Activated CD4-positive, CD25-positive, alpha-beta regulatory T cell (primary cell): Measurements from ENCODE around the gene DAO.
"Not testable (repeated sequence)": the region's sequence is repeated elsewhere in the genome, so short reads cannot be mapped to it uniquely, and the experiment has no call there.

ENCODE experiments used
- DNase-seq, 4 experiments: peaks; one replicate each; lab custom pipeline; 2025; lab: John Stamatoyannopoulos, UW

DAO gene

DNA sequence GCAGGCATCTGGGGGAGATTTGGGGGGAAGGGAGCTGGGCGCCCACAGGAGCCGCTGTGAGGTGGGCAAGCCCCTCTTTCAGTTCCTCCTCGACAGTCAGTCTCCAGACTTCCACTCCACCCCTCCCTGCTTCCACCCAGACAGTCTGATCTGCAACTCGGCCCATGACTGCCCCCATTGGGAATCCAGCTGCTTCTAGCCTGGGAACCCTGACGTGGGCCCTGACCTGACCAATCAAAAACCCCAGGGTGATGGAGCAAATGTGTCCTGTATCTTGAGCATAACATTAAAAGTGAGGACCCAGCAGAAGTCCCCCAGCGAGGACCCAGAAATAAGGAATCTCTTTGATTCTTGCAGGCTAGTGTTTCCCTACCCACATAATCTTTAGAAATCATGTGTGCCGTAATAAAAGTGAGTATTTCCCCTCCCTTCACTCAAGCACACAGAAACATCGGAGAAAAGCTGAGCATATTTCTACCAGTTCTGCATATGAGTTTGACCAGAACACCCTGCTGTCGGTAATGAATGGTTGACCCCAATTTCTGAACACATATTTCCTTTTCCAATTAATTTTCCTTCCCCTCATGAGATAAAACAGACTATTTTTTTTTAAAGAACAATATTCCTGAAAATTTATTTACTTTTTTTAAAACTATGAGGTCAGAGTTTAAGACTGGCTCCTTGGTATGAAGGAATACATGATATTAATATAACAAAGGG lies 28.9 kb upstream of the DAO start:
- DNase-seq, result no peak

DNA sequence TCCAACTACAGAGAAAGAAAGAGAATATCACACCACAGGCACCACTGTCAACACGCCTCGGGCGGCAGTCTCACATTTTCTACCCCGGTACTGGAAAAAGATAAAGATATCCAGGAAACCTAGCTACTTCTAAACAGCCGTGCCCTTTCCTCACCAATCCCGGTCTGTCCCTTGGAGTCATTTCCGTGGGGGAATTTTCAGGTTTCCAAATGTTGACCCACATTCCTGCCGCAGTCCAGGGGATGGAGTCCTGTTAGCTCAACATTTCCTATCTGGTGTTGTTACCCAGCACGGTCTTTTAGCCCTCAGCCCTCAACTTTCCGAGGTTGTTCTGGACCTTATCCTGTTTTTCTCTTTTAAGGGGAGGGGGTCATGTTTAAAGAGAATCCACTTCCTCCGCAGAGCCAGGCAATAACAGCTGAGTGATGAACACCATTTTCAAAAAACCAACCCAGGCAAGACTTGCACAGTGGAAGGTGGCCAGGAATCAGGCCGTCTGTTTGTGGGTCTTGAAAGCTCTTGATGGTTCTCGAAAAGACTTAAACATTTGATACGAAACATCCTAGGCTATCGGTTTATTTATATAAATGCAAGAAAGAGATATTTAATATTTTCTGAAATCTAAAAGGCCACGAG lies 27.1 kb upstream of the DAO start:
- no peak for DNase-seq

DNA sequence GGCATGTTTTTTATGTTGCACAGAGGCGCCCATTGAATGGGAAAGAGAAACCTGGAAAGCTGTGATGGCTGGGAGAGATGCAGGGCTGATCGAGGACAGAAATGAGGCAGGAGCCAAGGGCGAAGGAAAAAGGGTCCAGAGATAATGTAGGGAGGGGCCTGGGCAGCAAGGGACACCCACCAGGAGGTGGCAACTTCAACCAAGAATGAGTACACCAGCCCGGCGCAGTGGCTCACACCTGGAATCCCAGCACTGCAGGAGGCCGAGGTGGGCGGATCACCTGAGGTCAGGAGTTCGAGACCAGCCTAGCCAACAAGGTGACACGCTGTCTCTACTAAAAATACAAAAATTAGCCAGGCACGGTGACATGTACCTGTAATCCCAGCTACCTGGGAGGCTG lies 26.5 kb upstream of the DAO start:
- DNase-seq, result no peak

DNA sequence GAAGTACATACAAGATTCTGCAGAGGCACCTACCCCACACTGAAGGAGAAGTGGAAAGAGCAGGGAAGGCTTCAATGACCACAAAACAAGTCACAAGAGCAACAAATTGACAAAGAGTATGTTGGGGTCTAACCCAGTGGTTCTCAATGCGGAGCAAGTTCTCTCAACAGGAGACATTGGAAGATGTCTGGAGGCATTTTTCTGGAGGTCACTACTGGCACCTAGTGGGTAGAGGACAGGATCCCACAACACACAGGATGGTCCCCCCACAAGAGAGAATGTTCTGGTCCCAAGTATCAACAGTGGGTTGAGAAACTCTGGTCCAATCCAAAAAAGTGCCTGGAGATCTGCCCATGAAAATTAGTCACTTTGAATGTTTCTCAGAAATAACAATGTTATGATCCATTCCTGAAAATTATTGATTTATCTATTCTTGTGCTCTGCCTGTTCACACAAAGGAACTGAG lies 25.9 kb upstream of the DAO start:
- no peak for DNase-seq

DNA sequence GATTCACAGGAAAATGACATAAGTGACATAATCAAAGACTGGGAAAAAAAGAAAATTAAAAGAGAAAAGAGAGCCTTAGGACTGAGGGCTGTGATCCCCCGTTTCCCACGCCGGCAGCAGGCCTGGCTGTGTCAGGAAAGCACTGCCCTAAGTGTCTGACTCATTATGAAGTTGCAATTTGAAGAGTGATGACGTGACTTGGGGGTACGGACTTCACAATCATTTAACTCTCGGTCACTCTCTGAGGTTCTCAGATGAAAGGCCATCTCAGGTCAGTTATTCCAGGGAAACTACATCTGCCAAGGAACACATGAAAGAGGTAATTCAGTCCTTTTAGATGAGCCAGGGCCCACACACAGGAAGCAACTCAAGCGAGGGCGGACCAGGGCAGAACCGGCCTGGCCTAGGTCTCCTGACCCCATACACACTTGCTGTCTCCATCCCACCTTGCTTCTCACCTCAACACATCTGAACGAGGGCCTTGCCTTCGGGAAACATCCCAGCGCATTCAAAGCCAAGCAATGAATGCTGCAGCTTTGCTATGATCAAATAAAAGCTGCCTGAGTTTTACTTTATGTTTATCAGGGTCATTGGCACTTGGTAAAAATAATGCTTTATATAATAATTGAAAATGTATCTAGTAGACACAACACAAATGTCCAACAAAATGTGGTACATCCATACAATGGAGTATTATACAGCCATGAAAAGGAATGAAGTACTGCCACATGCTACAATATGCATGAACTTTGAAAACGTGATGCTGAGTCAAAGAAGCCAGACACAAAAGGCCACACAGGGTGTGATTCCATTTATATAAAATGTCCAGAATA lies 25.2 kb upstream of the DAO start:
- no peak for DNase-seq

DNA sequence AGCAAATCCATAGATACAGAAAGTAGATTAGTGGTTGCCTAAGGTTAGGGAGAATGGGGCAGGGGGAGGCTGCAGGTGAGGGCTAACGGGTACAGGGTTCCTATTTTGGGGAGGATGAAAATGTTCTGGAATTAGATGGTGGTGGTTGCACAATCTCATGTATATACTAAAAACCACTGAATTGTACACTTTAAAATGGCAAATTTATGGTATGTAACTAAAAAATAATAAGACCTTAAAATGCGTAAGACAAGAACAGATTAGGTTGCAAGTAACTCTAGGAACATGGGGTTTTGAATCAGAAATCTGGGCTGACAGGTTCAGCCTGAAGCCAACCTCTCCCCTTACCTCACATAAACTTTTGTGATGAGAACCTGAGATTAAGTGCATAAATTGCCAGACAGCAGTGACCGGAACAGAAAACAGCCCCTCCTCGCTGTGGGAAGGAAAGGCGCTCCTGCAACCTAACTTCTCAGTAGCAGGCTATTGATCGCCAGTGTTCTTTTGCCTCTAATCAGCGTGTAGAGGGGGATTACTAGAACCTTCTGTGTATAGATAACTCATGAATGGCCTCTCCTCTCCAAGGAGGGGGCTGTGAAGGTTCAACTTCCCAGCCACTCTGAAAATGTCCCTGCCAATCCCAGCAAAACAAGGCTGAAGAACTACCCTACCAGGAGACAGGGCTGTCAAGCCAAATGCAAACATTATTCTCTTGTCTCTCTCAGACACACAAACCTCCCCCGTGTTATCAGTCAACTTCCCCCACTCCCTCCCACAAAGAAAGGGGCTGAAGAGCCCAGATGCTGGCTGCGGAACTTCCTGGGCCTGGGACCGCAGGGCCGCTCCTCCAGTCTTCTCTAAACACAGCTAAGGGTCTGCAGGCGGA lies 24.4 kb upstream of the DAO start:
- DNase-seq, result no peak

DNA sequence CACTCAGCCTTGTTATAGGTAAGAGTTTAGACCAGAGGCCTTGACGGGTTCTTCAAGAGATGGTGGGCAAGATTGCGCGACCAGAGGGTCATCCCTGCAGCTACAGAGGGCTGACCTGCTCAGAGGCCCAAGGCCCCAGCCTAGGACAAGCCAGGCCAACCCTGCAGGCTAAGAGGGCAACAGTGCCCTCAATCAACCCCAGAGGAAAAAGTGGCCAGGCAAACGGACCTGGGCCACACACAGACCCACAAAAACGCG lies 23.8 kb upstream of the DAO start:
- DNase-seq, result no peak

DNA sequence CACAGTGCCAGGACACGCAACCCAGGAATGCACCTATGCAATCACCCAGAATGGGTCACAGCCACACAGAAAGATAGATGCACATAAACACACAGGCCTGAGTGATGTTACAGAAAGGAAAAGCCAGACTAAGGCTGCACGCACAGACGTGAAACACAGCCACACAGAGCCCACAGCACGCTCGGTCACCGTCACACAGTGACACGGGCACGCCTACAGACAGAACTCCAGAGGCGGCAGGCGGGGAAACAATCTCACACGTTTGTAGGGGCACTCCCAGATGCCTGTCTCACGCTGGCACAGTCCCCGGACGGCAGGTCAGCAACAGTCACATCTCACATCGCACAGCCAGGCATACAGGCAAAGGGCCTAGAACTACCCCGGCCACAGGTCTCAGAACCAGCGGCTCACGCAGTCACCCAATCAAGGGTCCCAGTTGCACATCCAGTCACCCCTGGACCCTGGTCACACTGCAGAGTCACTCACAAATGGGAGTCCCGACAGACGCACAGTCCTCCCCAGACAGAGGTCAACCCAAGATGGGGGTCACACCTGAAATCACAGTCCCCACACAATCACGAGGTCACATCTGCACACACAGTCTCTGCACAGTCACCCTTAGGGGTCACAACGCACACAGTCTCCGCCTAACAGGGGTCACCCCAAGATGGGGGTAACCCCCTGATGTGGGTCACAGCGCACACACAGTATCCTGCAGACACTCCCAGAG lies 23.3 kb upstream of the DAO start:
- DNase-seq, result peak in 2 of 4 experiments; percentile 41 to 54

DNA sequence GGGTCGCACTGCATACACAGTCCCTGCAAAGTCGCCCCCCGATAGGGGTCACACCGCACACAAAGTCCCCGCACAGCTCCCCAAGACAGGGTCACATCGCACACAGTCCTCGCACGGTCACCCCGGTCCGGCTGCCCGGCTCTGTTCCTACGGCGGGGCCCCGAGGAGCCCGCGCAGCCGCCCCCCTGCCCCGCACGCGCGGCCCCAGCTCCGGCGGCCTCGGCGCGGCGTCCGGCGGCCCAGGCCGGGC lies 22.8 kb upstream of the DAO start:
- no peak for DNase-seq

DNA sequence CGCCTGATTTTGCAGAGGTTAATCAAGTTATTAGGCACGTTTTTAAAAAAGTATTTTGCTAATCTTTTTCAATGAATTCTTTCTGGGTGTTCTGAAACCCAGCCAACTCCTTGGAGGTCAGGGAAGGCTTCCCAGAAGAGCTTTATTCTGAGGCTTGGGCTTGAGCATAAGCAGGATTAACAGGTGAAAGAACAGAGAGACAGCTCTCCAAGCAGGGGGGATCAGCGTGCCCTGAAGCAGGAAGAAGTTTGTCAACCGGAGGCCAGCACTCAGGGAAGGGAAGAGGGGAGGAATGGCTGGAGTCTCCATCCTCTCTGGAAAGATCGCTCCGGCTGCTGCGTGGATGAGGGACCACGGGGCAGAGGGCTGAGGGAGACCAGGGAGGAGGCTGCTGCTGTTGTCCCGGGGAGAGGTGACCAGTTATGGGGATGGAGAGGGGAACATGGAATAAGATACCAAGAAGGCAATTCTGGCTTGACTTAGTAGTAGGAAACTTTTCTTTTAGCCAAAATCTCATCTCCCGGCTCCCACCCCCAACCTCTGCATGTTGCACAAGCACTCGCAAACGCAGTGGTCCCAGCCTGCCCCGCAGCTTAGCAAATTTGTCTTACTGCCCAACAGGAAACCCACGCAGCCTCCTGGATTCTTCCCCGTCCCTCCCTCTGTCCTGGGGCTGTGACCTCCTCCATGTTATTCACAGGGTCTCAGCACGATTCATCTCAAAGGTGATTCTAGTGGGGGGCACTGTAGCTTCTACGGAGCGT lies 21.4 kb upstream of the DAO start:
- DNase-seq, result no peak

DNA sequence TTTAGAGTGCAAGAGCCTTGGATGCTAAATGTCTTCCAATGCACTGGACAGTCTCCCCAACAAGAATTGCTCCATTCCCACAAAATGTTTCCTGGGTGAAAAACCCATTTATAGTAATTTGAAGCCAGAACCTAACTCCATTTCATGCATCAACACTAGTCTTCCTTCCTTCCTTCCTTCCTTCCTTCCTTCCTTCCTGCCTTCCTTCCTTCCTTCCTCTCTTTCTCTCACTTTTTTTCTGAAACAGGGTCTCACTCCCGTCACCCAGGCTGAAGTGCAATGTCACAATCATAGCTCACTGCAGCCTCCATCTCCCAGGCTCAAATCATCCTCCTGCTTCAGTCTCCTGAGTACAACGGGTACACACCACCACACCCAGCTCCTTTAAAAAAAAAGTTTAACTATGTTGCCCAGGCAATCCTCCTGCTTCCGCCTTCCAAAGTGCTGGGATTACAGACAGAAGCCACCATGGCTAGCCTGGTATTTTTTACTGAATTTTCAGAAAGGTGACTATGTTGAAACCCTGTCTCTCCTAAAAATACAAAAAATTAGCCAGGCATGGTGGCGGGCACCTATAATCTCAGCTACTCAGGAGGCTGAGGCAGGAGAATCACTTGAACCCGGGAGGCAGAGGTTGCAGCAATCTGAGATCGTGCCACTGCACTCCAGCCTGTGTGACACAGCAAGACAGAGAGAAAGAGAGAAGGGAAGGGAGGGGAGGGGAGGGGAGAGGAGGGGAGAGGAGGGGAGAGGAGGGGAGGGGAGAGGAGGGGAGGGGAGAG lies 20.6 kb upstream of the DAO start:
- DNase-seq, result not testable (repeated sequence)

DNA sequence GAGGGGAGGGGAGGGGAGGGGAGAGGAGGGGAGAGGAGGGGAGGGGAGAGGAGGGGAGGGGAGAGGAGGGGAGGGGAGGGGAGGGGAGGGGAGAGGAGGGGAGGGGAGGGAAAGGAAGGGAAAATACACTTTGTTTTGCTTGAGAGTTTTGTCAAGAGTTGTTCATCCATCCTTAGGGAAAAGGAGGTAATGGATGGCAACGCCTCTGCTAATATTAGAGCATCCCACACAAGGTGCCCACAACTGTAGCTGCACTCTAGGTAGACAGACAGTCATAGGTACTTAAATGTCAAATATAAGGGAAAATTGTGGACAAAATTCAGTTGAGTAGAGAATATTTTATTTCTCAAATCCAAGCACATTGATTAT lies 20.0 kb upstream of the DAO start:
- no peak for DNase-seq

DNA sequence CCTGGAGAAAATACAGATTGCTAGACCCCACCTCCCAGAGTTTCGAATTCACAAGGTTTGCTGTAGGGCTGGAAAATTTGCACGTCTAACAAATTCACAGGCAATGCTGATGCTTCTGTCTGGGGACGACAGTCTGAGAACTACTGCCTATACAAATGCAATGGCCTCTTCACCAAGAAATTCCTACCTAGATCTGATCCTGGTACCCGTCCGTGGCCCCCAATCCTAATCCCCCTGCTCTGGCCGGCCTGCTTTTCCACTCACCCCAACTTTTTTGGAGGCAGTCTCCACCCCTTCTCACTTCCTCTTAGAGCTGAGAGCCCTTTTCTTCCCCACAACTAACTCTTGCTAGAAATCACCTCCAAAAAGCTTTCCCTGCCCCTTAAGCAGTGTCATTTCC lies 19.4 kb upstream of the DAO start:
- DNase-seq, result no peak

DNA sequence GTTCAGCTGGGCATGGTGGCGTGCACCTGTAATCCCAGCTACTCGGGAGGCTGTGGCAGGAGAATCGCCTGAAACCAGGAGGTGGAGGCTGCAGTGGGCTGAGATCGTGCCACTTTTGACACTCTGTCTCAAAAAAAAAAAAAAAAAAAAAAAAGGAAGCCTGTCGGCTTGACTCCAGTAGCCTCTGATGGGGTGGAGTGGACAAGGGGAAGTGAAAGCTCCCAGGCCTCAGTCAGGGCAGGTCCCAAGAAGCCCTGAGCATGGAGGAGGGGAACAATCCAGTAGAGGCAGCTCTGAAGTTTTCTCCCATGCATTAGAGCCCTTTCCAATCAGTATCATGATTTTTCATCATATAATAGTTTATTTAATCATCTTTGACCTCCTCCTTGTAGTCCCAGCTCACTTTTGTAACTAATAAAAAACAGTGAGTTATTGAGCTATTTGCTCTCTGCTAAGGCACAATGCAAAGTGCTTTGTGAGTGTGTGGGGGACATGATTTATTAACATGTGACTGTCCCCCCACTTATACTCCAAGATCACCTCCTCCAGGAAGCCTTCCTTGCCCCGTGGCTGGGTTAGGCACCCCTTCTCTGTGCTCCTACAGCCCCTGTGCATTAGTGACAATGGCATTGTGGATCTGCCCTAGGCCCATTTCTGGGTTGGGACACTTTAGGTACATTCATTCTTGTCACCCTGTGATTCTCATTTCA lies 17.9 kb upstream of the DAO start:
- no peak for DNase-seq

DNA sequence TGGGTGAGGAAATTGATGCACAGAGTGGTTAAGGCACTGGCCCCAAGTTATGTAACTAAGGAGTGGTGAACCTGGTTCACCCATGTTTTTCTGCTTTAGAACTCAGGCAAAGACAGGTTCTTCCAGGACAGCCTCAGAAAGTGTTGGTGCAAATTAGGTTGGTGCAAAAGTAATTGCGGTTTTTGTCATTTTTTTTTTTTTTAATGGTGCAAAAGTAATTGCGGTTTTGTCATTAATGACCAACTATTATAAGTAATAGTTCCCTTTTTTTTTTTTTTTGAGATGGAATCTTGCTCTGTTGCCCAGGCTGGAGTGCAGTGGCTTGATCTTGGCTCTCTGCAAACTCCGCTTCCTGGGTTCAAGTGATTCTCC lies 17.3 kb upstream of the DAO start:
- DNase-seq, result no peak

DNA sequence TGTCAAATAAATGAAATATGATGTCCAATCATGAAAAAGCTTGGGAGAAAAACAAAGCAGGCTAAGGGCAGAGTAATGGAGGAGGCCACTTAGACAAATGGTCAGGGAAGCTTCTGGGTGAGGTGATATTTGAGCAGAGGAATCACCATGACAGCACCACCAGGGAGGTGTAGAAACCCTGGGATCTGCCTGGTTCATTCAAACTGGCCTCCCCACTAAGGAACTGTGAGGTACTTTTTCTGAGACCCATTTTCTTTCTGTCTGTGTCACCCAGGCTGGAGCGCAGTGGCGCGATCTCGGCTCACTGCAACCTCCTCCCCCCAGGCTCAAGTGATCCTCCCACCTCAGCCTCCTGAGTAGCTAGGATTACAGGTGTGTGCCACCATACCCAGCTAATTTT lies 14.7 kb upstream of the DAO start:
- no peak for DNase-seq

DNA sequence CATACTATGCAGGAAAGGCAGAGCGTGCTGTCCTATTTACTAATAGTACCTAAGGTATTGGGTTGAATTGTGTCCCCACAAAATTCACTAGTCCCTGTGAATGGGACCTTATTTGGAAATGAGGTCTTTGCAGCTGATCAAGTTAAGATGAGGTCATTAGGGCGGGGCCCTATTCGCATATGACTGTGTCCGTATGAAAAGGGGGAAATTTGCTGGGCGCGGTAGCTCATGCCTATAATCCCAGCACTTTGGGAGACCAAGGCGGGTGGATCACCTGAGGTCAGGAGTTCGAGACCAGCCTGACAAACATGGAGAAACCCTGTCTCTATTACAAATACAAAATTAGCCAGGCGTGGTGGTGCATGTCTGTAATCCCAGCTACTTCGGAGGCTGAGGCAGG lies 13.8 kb upstream of the DAO start:
- not testable (repeated sequence) for DNase-seq

DNA sequence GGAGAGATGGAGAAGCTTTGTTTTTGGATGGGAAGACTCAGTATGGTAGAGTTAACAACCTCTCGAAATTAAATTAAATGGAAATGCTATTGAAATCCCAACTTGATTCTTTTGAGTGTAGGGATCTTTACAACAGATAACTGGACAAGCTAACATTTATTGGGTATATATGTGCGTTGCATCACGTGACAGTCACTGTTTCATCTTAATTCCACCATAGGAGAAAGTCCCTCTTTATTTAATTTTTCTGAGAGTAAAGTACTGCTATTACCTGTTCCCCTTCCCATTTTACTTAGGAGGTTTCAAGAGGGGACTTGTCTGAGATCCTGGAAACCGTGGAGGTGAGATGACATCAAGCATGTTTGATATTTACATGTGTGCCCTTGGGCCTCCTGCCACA lies 11.1 kb upstream of the DAO start:
- no peak for DNase-seq

DNA sequence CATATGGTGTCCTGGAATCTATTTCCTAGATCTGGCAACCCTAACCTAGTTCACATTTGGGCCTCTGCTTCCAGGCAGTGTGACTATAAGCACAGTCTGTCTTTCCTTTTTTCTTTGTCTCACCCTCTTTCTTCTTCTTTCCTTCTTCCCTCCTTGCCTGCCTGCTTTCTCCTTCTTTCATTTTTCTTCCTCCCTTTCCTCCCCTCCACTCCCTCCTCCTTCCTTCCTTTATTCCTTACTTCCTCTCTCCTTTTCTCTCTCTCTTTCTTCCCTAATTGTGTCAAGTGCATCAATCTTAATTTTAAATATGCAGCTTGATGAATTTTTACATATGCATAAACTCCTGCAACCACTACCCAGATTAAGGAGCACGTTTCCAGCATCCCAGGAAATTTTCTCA lies 4.6 kb upstream of the DAO start:
- no peak for DNase-seq
